GM12801 (cell line): ENCODE measurements around the gene GBX2.

Experiments used
- TF ChIP-seq, protein P1 (sequence below): IDR thresholded peaks from one replicate; pipeline ENCODE4 v1.5.1; 2011; ENCODE audit warnings: control low read depth; ENCODE audit not compliant: insufficient read length; ENCODE audit errors: extremely low read depth

Gene GBX2

DNA sequence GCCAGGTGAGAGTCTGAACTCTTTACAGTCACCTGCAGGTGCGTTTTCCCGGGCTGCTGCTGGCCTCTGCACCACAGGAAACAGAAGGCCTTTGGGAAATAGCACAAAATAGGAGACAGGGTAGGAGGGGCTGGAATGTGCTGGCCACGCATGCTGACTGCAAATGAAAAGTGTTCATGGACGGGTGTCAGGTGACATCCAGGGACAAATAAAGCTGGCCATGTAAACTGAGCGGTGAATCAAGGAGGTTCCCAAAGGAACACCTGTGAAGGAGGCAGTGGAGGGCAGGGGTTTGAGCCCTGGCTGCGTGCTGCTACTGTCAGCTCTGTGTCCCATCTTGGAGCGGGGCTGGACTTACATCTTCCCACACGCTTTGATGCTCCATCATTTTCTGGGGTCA is 42.4 kb upstream of the GBX2 start:
- TF ChIP-seq, protein P1, sequence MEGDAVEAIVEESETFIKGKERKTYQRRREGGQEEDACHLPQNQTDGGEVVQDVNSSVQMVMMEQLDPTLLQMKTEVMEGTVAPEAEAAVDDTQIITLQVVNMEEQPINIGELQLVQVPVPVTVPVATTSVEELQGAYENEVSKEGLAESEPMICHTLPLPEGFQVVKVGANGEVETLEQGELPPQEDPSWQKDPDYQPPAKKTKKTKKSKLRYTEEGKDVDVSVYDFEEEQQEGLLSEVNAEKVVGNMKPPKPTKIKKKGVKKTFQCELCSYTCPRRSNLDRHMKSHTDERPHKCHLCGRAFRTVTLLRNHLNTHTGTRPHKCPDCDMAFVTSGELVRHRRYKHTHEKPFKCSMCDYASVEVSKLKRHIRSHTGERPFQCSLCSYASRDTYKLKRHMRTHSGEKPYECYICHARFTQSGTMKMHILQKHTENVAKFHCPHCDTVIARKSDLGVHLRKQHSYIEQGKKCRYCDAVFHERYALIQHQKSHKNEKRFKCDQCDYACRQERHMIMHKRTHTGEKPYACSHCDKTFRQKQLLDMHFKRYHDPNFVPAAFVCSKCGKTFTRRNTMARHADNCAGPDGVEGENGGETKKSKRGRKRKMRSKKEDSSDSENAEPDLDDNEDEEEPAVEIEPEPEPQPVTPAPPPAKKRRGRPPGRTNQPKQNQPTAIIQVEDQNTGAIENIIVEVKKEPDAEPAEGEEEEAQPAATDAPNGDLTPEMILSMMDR = no peak

DNA sequence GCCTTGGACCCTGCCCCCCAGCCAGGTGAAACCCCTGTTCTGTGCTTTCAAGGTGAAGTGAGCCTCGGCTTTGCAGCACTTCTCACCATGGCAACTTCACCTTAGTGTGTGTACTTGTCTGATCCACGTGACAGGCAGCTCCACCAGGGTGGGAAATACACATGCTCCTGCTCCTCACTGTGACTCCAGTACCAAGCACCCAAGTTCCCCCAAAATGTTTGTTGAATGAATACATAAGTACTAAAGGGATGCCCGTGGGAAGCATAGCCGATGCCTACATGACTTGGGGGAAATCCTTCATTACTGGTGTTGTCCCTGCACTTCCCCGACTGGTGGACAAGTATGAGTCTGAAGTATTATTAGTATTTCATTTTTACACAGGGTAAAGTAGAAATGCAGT is 41.8 kb upstream of the GBX2 start:
- TF ChIP-seq, protein P1 = no peak

DNA sequence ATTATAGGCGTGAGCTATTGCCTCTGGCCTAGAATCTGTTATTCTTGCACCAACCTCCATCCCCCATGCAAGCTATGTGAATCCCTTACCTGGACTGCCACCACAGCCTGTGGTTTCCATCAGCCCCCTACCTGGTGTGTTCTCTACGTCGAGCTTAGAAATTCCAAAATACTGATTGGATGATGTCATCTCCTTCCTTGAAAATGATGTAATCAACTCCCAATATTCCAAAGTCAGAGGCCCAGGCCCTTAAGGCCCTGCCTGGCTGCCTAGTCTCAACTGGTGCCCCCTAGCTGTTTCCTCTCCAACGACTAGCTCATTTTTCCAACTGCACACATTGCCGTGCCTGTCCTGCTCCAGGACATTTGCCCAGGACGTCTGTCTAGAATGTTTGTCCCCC is 41.3 kb upstream of the GBX2 start:
- TF ChIP-seq, protein P1 = no peak

DNA sequence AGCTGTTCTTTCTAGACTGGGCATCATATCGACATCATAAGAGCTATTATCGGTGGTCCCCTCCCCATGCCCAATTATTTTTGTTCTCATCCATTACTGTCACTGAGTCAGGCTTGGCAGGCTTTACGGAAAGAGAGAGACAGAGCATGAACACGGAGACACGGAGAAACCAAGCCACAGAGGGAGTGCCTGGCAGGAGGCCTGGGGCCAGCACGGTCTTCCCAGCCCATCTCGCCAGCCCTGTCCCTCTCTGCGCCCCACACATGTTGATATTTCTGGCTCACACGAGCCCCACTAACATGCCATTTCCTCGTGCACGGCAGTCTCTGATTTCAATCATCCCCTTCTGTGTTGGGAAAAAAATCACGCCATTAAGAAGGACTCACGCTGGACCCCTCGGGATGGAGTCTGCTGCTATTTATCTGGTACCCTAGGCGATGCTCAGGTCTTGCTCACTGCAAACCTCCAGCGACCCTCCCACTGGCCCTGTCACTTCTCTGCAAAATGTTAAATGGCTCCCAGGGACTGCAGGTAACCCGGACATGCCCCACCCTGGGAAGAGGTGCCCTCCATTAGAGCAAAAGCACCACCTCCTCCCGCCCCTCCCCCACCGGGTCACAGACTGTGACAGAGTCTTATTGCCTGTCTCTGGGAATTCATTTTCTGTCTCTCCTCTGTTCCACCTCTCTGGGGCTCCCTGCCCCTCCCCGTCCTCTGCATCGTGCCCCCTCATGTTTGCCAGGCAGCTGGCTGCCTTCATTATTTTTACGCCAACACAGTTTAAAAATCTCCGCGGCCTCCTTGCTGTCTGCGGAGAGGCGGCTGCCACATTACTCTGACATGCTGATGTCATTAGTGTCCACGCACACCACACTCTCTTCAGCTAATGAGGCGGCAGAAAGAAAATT is 40.1 kb upstream of the GBX2 start:
- TF ChIP-seq, protein P1 = no peak

DNA sequence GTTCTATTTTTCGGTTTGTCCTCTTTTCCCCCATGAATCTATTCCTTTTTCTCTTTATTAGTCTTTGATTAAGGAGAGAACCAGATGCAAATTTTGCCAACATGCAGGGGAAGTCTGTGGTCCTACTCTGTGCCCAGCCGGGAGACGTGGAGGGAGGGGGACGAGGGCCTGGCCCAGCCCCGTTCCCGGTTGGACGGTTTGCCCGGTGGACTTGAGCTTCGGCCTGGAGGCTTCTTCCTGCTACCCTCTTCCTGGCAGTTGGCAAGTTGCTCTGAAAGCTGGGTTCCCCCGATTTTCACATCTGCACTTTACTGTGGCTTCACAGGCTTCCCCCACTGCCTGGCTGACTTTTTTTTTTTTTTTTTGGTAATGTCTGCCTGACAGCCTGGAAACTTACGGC is 39.3 kb upstream of the GBX2 start:
- TF ChIP-seq, protein P1 = no peak

DNA sequence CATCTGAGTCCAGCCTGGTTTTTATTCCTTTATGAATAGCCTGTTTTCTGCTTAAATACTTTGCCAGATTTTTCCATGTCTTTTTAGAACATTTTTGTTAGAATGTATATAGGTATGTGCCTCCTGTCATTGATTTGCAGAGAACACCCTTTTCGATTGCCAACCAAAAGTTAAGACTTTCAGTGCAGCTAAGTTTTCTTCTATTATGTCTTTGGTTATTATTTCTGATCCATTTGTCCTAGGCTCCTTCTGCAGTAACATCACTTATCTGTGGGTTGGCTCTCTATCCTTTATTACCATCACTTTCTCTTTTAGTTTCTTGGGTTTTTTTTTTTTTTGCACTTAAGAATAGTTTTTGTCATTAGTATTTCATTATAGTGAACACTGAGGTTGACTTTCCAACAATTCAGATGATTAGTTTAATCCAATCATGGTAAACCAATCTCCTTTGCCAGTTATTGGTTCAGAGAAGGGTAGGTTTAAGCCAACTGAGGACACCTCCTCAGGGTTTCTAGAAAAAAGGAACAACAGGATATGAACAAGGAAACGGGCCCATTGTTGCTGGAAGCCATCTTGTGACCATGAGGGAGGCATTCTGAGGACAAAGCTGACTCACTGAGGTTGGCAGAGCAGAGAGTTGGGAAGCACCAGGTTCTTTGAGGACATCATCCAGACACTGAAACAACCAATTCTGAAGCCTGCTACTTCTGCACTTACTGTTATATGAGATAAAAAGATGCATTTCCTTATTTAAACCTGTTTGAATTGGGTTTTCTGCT is 37.9 kb upstream of the GBX2 start:
- TF ChIP-seq, protein P1 = no peak

DNA sequence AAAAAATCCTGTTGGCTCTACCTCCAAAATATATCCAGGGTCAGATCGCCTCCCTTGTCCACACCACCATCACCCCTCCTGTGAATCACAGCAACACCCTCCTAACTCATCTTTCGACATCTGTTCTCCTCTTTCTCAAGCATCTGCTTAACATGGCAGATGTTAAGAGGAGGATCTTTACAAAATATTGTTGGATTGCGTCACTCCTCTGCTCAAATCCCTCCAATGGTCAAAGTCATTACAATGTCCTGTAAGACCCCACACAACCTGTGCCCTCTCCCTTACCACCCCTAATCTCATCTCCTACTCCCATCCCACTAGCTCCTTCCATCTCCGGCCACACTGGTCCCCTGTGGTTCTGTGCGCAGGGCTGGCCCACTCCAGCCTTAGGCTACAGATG is 36.8 kb upstream of the GBX2 start:
- TF ChIP-seq, protein P1 = no peak
